GM18507 (cell line): Measurements from ENCODE around the gene SLC41A2.

Experiments used
- DNase-seq: peaks from one replicate; pipeline ENCODE4 v3.0.0; 2011; ENCODE audit warnings: low read depth; ENCODE audit not compliant: insufficient read length; ENCODE audit errors: extremely low spot score
- FAIRE-seq: peaks from 2 replicates; lab custom pipeline; 2011; peaks lifted over from hg19 to GRCh38; lab: Jason Lieb, UNC

The SLC41A2 gene

DNA sequence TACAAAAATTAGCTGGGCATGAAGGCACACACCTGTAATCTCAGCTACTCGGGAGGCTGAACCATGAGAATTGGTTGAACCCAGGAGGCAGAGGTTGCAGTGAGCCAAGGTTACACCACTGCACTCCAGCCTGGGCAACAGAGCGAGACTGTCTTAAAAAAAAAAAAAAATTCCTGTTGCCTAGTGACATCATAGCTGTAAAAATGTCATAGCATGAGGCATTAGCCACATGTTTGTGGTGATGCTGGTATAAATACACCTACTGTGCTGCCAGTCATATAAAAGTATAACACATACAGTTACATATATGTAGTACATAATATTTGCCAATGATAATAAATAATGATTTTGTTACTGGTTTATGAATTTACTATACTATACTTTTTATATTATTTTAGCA lies 22.2 kb downstream of the SLC41A2 start:
- FAIRE-seq (no peak), DNase-seq (no peak)

DNA sequence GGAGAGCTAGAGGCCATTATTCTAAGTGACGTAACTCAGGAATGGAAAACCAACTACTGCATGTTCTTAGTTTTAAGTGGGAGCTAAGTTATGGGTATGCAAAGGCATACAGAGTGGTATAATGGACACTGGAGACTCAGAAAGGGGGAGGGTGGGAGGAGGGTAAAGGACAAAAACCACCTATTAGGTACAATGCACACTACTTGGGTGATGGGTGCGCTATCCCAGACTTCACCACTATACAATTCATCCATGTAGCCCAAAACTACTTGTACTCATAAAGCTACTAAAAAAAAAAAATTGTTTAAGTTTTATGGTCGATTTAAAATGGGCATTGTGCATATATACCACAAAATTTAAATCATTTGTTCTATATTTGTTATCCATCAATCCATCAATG lies 24.3 kb downstream of the SLC41A2 start:
- DNase-seq (no peak), FAIRE-seq (no peak)

DNA sequence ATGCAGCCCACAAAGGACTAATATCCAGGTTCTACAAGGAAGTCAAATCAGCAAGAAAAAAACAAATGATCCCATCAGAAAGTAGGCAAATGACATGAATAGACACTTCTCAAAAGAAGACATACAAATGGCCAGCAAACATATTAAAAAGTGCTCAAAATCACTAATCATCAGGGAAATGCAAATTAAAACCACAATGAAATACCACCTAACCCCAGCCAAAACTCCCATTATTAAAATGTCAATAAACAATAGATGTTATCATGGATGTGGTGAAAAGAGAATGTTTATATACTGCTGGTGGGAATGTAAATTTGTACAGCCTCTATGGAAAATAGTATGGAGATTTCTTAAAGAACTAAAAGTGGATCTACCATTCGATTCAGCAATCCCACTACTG lies 25.0 kb downstream of the SLC41A2 start:
- peak; percentile 62 for FAIRE-seq
- no peak for DNase-seq

DNA sequence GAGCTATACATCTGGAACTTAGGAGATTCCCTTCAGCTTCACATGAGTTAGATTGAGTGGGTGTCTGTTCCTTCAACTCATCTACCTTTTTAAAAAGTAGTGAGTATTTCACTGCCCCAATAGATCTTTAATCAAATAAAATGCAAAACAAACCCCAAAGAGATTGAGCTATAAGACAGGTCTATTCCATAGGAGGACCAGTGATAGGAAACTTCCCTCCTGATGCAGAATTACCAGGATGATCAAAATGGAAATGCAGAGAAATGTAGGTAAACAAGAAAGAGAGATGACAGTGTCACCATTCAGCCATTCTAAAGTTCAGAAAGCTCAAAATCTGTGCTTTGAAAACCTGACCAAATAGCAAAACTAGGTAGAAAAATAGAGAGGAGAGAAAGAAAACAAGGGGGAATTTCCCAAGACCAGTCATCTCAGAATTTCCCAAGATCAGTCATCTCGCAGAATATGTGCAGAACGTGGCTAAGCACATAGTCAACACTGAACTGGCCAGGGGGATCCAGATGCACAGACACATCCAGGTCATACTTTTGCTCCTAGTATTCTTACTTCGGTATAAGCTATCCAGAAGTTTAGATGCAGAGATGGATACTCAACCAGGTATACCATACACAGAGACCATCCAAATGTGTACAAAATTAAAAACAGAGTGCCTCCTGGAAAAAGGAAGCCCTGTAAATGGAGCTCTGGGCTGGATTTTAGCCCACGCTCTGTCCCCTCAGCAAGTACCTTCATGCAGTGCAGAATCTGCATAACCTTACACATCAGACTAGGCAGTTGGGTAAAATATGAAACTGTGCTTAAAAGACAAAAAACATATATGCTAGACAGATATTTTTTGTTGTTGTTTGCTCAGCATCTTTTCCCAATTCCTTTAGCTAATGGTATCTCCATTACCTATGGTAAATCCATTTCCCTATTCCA lies 27.4 kb downstream of the SLC41A2 start:
- peak; percentile 88 for FAIRE-seq
- DNase-seq = peak; percentile 35

DNA sequence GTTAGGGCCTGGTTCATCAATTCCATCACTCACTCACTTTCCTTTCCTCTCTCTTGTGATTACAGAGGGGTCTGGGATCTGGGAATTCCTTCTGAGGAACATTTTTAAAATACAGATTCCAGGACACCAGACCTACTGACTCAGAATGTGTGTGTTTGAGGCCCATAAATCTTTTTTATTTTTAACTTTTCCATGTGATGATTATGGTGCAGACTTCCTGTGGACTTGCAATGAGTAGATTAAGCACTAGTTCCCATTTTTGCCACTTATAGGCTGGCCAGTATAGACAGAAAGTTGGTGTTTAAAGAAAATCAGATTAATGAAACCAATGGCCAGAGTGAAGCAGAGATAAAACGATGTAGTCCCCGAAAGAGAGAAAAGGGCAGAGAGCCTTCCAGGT lies 28.1 kb downstream of the SLC41A2 start:
- FAIRE-seq (peak; percentile 21), DNase-seq (no peak)

DNA sequence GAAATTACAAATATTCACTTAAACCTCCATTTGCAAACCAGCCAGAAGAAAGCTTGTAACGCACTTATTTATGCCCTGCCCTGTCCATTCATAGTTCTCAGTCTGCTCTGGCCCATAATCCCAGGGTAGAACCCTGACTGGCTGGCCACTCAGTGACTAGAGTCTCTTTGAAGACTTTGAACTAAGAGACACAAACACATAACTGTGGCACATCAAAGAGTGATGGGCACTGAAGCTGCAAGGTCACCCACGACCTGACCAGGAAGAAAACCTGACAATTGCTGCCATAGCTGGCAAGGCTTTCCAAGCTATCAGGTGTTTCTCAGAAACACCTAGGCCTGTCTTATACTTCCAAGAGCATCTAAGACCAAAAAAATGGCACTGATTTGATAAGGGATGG lies 28.7 kb downstream of the SLC41A2 start:
- FAIRE-seq = no peak
- no peak for DNase-seq

DNA sequence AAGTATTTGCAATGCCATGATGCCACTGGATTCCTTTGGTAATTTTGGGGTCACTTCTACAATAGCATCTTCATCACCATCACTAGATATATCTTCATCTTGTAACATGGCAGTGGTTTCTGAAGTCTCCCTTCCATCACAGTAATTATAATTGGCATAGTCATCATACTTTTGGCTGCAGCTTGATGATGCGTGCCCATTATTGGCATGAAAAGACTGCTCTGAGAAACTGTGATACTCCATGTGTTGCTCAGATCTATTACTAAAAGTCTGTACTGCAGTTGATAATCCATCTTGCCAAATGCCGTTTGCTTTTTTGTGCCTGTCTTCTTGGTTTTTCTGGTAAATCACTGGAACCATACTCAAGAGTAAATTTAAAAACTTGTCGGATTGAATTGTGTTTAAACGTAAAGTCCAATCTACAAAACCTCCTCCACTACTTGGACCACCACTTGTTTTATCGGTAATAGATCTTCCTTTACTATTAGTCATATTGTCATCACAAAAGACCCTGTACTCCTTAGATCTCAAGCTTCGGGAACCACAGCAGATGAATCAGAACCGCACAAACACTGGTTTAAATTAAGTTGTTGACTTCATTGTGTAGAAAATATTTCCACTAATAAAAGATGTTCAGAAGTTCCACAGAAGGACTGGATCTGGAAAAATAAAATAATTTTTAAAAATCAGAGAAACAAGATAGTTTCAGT lies 29.9 kb downstream of the SLC41A2 start:
- no peak for FAIRE-seq
- DNase-seq = no peak

DNA sequence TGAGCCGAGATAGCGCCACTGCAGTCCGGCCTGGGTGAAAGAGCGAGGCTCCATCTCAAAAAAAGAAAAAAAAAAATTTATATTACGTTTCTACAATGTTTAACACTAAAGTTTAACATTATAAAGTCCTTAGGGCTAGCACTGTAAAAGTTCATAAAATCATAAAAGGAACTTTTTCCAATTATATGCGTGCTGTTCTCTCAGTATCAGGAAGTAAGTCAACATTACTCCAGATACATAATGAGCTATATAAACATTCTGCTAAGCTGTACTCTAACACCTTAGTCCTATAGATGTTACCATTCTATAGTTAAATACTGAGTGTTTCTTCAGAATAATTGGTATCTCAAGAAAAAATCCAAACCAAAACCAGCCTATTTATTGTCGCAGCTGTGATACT lies 32.6 kb downstream of the SLC41A2 start:
- DNase-seq (no peak), FAIRE-seq (no peak)

DNA sequence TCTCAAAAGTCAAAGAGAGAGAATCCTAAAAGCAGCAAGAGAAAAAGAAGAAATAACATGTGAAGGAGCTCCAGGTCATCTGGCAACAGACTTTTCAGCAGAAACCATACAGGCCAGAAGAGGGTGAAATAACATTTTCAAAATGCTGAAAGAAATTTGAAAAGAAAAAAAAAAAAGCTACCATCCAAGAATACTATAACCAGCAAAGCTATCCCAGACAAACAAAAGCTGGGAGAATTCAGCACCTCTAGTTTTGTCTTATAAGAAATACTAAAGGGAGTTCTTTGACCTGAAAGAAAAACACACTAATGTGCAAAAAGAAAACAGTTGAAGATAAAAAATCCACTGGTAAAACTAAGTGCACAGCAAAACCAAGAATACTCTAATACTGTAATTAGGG lies 36.8 kb downstream of the SLC41A2 start:
- FAIRE-seq = peak; percentile 21
- DNase-seq = no peak

DNA sequence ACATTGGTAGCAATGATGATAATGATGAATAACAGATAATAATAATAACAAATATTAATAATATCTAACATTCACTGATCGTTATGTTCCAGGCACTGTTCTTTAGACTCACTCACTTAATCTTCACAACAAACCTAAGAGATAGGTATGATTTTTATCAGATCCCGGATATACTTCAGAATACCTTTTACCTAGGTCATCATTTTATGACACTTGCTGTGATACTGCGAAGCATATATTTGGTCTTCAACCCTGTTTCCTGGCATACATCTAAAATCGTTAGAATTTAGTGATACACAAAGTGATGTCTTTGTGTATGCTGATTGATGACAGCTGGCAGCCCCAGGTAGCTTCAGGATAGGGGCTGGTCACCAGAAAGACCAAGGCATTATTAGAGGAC lies 46.1 kb downstream of the SLC41A2 start:
- DNase-seq (no peak), FAIRE-seq (no peak)

DNA sequence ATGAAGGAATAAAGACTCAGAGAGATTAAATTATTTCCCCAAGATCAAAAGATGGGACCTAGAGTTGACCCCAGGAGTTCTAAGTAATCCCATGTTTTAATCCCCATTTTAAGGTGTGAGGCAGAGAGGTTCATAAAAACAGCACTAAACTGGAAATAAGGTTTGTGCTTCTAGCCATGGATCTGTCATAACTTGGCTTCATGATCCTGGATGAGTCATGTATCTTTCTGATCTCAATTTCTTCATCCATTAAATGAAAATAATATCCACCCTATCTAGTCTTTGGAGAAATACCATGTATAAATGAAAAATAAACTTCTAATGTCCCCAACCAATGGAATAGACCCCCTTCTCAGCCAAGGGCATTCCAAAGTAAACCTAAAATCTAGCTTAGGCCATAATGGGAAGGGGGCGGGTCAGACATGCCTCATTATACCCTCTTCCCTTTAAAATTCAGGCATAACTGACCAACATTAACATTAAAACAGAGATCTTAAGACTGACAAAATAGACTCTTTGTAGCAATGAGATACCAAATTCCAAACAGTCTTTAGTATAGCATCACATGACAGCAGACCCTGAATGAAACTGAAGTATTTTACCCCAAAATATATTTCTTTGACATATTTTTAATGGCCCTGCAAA lies 47.8 kb downstream of the SLC41A2 start:
- DNase-seq (no peak), FAIRE-seq (no peak)

DNA sequence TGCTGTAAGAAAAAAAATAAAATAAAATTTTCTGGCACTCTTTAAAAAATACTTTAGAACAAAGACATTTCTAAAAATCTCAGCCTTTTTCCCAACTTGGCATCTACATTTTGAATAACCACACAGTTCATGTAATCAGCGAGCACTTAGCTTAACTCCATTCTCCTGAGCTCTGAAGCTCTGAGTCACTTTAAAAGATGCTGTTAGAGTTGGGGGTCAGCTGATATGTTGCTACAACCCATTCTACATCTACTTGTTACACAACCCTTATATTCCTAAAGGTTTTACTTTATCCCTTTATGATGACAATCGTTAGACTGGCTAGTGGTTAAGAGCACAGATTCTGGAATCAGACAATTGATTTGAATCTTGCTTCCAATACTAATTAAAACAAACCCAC lies 48.3 kb downstream of the SLC41A2 start:
- FAIRE-seq = no peak
- no peak for DNase-seq
